ENCODE data around the gene TJP3. TPM values are rescaled to one million over a fixed set of nuclear protein-coding genes. Genes with fewer than 3 reads are reported as not detected.

Gene TJP3
- total and polyA plus RNA-seq, 2 donors from 2014 or later = 26.5 to 32.5 TPM

- no peak overlapping the region for H3K9ac ChIP-seq (ENCODE audit: low read length in 3 of 3)
- TF ChIP-seq, protein P1, sequence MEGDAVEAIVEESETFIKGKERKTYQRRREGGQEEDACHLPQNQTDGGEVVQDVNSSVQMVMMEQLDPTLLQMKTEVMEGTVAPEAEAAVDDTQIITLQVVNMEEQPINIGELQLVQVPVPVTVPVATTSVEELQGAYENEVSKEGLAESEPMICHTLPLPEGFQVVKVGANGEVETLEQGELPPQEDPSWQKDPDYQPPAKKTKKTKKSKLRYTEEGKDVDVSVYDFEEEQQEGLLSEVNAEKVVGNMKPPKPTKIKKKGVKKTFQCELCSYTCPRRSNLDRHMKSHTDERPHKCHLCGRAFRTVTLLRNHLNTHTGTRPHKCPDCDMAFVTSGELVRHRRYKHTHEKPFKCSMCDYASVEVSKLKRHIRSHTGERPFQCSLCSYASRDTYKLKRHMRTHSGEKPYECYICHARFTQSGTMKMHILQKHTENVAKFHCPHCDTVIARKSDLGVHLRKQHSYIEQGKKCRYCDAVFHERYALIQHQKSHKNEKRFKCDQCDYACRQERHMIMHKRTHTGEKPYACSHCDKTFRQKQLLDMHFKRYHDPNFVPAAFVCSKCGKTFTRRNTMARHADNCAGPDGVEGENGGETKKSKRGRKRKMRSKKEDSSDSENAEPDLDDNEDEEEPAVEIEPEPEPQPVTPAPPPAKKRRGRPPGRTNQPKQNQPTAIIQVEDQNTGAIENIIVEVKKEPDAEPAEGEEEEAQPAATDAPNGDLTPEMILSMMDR (IDR thresholded peaks at IDR 0.05; ENCODE audit: borderline replicate concordance, extremely low read depth, insufficient read depth) = no peak
- H3K27ac ChIP-seq (ENCODE audit: low read depth in 2 of 2, low read length in 2 of 2) = peak overlapping the region in 1 of 2 donors; percentile 20
- no peaks in the 10 kb centered on the region for H3K9me3 ChIP-seq (ENCODE audit: control insufficient read depth in 2 of 3, insufficient read depth in 1 of 3, low read length in 3 of 3)
- DNase-seq (peak in 4 of 5 donors; percentile 49 to 65 (median 60)), FAIRE-seq (no peak)
- H3K27me3 ChIP-seq (ENCODE audit: control insufficient read depth, insufficient read depth, low read length) = no peaks in the 10 kb centered on the region
- intact Hi-C loops (cut with DNase I) = no loop called here
- no peak overlapping the region for H3K4me3 ChIP-seq (ENCODE audit: low read length in 3 of 3)
- H3K36me3 ChIP-seq (ENCODE audit: control insufficient read depth in 2 of 3, insufficient read depth in 3 of 3, low read length in 3 of 3) = no peaks in the 10 kb centered on the region
- H3K4me1 ChIP-seq (ENCODE audit: control insufficient read depth in 2 of 3, insufficient read depth in 2 of 3, low read depth in 1 of 3, low read length in 3 of 3) = peaks cover 0 to 12% (median 0%) of the 10 kb centered on the region in 3 donors
These were observed 25.3 kb upstream of the TJP3 start for GRCh38 chr19:3682741-3683404.

GRCh38 chr19:3683405-3684053, 24.7 kb upstream of the TJP3 start:
- H3K36me3 ChIP-seq (ENCODE audit: control insufficient read depth in 2 of 3, insufficient read depth in 3 of 3, low read length in 3 of 3) = no peaks in the 10 kb centered on the region
- peak overlapping the region in 1 of 2 donors; percentile 20 for H3K27ac ChIP-seq (ENCODE audit: low read depth in 2 of 2, low read length in 2 of 2)
- intact Hi-C loops (cut with DNase I) = no loop called here
- no peak overlapping the region for H3K9ac ChIP-seq (ENCODE audit: low read length in 3 of 3)
- FAIRE-seq = no peak
- peak; percentile 45 to 90 (median 74) for DNase-seq
- H3K4me3 ChIP-seq (ENCODE audit: low read length in 3 of 3) = no peak overlapping the region
- H3K4me1 ChIP-seq (ENCODE audit: control insufficient read depth in 2 of 3, insufficient read depth in 2 of 3, low read depth in 1 of 3, low read length in 3 of 3) = peaks cover 0 to 16% (median 0%) of the 10 kb centered on the region in 3 donors
- H3K27me3 ChIP-seq (ENCODE audit: control insufficient read depth, insufficient read depth, low read length) = no peaks in the 10 kb centered on the region
- TF ChIP-seq, protein P1 (IDR thresholded peaks at IDR 0.05; ENCODE audit: borderline replicate concordance, extremely low read depth, insufficient read depth) = no peak
- H3K9me3 ChIP-seq (ENCODE audit: control insufficient read depth in 2 of 3, insufficient read depth in 1 of 3, low read length in 3 of 3) = no peaks in the 10 kb centered on the region

DNA sequence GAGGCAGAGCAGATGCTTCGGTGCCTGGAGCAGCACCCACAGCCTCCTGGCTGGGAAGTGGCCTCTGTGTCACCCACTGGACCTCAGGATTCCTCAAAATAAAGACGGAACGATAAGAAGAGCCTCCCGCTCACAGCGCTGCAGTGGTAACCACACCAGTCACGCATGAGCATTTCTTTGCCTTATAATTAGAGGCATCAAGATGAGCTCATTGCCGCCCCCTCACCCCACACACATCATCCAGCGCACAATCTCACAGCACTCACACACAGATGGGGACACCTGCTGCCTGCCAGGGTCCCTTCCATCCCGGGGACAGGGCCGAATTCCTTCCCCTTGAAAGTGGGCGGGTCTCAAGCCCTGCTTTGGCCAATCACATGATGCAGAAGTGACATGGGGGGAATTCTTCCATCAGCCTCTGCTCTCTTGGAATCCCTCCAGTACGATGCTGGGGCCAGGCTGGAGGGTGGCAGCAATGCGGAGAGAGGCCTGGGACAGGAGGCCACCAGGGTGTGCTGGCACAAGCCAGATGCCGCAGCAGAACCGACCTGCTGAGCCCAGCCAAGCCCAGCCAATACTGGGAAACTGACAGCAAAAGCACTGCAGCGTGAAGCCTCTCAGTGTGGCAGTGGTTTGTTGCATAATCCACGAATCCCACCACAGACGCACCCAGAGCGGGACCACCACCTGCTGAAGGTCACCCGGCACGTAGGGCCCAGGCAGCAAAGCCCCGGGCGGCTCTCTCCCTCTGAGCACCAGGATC, 23.9 kb upstream of the TJP3 start:
- intact Hi-C loops (cut with DNase I) = no loop called here
- DNase-seq (peak in 3 of 5 donors; percentile 34 to 60 (median 57)), FAIRE-seq (no peak)
- TF ChIP-seq, protein P1 (IDR thresholded peaks at IDR 0.05; ENCODE audit: borderline replicate concordance, extremely low read depth, insufficient read depth) = no peak
- Histone ChIP-seq H3K27ac (ENCODE audit: low read depth in 2 of 2, low read length in 2 of 2) (no peak overlapping the region), H3K9me3 (ENCODE audit: control insufficient read depth in 2 of 3, insufficient read depth in 1 of 3, low read length in 3 of 3) (no peaks in the 10 kb centered on the region), H3K4me1 (ENCODE audit: control insufficient read depth in 2 of 3, insufficient read depth in 2 of 3, low read depth in 1 of 3, low read length in 3 of 3) (peaks cover 0 to 16% (median 0%) of the 10 kb centered on the region in 3 donors), H3K4me3 (ENCODE audit: low read length in 3 of 3) (no peak overlapping the region), H3K27me3 (ENCODE audit: control insufficient read depth, insufficient read depth, low read length) (no peaks in the 10 kb centered on the region), H3K9ac (ENCODE audit: low read length in 3 of 3) (no peak overlapping the region), H3K36me3 (ENCODE audit: control insufficient read depth in 2 of 3, insufficient read depth in 3 of 3, low read length in 3 of 3) (no peaks in the 10 kb centered on the region)
